GM18517 (cell line): ENCODE data around the gene PDE11A.
A peak's percentile ranks its signal among the peaks of the same experiment; 100 is the strongest.
"Not testable (repeated sequence)": the region's sequence is repeated elsewhere in the genome, so short reads cannot be mapped to it uniquely, and the experiment has no call there.

Experiments
- ATAC-seq: cut with Tn5 transposase; IDR thresholded peaks from one replicate; pipeline ENCODE4 v1.9.1; 2021; ENCODE audit warnings: mild to moderate bottlenecking, moderate library complexity; ENCODE audit not compliant: unreplicated experiment

Gene PDE11A

DNA sequence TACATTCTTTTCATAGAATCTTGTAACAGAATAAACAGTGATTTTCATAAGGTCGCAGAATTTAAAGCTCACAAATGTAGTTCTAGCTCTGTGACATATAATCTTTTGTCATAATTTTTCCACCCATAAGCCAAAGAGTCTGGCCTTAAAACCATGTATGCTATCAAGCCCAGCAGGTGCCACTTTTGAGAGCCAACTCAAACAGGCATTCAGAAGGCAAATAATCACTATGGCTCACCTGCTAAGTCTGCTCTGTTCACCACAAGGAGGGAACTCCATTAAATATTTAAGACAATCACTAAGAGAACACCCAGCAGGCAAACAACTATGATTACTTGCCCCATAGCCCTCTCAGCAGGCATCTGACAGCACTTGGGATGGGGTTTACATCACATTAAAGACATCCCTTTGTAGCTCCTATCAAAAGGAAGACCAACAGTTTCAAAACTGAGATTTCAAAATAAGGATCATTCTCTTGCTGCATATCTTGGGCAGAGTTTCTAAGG lies 241.6 kb downstream of the PDE11A start:
- no peak for ATAC-seq

DNA sequence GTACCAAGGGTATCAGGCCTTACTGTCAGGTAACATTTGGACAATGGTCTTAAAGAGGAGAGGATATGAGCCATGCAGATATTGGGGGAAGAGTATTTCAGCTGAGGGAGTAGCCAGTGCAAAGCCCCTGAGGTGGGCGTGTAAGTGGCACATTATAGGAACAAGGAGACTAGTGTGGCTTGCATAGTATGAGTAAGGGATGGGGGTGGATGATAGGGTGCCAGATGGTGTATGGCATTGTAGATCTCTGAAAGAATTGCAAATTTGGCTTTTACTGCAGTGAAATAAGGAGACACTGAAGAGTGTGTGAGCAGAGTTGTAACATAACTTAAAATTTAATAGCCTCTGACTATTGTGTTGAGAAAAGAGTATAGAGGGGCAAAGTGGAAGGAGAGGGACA lies 244.0 kb downstream of the PDE11A start:
- no peak for ATAC-seq

DNA sequence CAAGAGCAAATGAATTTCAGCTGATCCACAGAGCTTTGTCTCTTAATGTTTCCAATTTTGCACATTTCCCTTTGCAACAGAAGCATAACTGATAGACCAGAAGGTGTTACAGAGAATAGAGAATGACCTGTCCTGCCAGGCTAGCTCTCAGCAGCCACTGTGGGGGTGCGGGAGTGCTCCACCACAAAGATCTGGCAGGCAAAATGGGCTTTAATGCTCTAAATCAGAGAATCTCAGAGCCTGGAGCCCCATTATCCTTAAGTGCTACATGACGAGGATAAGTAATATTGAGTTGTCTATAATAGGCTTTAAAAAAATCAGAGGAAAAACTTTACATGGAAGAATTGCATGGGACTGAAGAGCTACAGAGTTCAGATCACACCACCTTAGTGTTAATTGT lies 245.7 kb downstream of the PDE11A start:
- ATAC-seq: no peak

DNA sequence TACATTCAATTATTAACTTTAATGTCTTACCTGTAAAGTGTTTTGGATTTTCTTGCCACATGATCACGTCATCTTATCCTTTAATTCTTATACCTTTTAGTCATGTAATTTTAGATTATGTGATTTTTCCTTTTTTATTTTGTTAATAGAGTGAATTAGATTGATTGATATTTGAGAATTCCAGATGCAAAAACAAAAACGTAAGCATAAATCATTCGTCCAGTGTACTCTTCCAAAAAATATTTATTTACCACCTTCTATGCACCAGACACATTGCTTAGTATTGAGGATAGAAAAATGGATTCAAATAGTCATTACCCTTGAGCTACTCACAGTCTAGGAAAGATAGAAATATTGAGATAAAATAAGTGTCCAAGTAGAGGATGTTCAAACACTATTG lies 249.6 kb downstream of the PDE11A start:
- ATAC-seq: no peak

DNA sequence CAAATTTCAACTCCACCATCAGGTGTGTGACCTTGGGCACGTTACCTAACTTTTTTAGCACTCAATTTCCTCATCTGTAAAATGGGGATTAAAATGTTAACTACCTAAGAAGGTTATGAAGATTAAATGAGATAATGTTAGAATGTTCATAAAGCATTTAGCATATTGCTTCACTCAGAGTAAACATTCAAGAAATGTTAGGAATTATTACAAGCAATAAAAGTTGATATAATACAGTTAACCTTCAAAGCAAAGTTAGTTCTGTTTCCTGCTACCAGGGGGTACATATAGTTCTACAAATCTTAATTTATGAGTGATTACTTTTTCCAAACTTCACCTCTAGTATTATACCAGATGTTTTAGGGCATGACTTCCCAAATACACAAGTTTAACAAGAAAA lies 254.2 kb downstream of the PDE11A start:
- ATAC-seq: no peak

DNA sequence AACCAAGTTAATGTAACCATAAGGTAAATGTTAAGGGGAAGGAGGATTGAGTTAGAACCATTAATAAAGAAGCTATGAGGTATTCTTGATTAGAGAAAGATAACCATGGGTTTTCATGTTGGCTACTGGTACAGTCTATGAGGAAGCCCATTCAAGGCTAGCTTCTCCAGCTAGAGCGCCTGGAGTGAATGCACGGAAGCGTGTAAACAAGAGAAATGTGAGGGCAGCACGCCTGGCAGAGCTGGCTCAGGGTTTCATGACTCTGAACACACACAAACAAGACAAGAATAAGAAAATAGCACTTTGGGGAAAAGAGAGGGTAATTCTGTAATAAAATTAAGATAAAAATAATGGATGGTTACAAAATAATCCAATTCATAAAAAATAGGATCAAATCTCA lies 255.3 kb downstream of the PDE11A start:
- ATAC-seq: no peak

DNA sequence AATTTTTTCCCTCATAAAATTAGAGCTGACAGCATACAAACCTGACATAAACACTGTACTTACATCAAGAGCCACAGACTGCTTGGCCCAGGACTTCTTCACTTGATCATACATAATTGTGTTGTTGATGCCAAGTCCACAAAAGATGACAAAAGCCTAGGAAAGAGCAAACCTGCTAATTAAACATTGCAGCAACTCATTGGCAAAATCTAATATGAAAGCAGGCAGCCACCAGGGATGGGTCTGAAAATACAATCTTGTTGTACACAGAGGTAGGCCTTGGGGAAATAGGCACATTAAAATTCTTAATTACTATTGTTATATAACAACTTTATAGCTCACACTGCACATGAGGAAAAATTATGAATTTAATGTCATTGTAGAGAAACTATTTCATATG lies 255.8 kb downstream of the PDE11A start:
- no peak for ATAC-seq

DNA sequence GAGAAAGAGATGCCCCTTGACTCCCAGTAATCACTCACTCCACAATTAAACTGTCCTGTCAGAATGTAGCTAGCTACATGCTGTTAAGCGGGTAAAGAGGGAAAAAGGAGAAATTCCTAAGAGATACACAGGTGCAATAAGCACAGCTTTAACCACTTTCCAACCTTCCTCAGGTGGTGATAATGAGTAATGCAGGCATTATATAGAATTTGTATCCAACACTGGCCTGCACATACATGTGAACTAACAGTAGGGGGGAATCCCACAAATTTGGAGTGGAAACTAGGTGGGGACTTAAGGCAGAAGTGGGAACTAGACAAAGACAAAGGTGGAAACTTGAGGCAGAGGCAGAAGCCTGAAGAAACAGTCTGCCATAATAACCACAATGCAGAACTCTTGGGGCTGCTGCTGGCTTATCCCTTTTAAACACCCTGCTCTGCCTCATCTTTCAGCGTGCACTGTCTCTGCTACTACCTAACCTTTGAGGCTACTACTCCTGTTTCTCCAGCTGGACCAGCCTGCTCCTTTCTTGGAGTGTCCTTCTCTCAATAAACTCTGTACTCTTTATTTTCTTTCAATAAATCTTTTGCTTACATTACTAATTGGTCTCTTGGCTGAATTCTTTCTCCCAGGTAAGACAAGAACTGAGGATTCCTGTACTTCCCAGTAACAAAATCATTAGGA lies 259.7 kb downstream of the PDE11A start:
- no peak for ATAC-seq

DNA sequence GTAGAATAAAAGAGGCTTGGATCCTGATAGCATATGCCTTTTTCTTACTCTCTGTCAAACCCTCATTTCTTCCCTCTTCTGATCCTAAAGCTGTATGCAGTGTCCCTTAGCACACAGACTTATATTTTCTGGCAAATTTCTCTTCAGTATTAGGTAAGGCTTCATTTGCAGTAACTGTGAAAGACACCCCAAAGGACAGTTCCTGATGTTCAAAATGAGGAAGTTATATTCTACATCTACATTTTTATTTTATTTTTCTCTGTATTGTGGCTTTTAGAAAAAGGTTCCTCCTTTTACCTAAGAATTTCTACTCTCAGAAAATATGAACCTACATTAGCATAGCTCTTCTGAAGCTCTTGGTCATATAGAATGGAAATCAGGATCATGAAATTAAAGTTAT lies 261.7 kb downstream of the PDE11A start:
- ATAC-seq: no peak

DNA sequence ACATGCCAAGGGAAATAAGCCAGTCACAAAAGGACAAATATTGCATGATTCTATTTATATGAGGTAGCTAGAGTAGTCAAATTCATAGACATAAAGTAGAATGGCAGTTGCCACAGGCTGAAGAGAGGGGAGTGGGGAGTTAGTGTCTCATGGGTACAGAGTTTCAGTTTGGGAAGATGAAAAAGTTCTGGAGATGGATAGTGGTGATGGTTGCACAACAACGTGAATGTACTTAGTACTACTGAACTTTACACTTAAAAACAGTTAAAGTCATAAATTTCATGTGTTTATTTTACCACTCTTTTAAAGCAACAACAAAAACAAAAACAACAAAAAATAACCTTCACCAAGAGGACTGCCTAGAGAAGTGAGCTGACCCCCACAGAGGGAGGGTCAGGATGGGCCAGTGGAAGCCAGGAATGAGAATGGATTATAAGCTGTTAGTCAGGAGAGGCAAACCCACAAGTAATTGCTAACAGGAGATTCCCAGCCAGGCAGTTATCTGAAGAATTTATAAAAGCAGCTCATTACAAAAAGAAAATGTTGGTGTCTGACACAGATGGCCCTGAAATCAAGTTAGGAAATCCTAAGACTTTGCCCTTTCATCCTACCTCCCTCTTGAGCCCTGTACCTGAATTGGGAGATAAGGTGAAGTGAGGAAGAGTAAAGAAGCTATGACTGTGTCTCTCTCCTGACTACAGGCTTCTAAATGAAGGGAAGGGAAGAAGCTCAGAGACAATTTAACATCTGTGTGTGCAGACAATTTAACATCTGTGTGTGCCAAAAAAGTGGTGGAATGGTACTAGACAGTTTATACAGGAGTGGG lies 263.4 kb downstream of the PDE11A start:
- no peak for ATAC-seq

DNA sequence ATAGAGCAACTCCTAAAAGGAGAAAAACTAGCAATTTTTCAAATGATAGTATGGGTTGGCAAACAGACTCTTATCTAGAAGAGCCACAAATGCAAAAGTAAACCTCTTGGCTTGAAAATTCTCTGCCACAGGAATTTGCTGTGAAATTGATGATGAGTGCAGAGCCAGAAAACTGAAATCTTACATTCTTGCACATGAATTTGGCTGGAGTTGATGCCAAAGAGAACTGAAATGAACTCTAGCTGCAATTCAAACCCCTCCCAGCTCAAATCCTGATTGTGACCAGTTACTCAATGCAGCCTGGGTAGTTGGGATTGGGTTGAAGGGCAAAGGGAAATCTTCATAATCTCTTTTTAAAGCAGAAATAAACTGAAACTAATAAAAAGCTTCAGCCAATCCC lies 266.6 kb downstream of the PDE11A start:
- ATAC-seq: no peak

DNA sequence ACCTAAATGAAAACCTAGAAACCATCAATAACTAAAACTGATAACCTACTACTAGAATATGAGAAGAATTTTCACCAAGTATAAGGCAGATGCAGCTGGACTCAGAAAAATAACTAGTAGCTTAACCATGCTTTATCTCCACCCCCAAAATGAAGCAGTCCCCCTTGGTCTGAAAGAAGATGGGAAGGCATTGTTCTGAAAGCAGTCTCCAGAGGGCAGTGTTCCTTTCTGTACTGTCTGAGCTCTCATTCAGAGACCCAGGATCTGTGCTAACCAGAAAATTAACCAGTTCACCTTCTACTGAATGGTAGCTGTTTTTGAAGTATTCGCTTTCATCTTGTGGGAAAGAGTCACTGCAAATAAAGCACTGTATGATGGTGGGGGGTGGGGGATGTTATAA lies 273.0 kb downstream of the PDE11A start:
- no peak for ATAC-seq

DNA sequence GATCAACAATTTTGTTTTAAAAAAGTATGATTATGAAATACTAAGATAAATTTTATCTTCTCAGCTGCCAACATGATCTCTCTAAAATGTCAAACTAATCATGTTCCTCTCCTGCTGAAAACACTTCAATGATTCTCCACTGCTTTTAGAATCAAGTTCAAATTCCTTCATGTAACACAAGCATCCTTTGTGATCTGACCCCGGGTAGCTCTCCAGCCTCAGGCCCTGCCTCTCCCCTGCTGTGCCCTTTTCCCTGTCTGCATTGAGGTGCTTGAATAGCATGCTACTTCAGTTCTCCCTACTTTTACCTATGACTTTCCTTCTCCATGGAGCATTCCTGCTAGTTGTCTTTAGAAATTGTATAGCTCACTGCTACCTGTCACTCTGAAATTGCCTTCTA lies 274.8 kb downstream of the PDE11A start:
- ATAC-seq: no peak

DNA sequence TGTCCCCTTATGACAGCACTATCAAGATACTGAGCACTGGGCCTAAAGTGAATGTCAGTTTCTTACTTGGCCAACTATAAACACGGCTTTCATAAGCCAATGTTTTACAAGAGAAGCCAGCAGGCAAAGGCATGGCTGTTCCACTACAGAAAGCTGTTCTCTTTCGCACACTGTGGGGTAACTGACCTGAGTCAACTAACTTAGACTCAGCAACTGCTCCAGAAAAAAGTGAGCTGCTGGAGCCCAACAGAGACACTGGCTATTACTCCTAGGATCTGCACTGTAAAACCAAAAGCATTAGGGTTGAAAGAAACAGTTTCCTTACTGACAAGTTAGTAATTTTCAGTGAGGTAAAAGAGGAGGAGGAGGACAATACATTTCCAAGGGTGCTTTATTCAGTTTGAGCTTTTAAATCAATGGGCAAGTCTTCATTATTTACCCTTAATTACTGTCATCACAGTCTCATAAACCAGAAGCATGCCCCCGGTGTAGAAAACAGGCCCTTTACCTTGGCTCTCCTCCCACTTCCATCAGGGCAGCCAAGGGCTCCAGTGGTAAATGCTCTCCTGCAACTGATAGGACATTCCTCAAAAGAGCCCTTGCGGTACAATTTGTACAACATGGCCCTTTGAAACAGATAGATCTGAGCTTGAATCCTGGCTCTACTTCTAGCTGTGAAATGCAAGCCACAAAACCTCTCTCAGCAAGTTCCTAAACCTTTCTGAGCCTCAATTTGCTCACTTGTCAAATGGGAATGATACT lies 275.7 kb downstream of the PDE11A start:
- no peak for ATAC-seq

DNA sequence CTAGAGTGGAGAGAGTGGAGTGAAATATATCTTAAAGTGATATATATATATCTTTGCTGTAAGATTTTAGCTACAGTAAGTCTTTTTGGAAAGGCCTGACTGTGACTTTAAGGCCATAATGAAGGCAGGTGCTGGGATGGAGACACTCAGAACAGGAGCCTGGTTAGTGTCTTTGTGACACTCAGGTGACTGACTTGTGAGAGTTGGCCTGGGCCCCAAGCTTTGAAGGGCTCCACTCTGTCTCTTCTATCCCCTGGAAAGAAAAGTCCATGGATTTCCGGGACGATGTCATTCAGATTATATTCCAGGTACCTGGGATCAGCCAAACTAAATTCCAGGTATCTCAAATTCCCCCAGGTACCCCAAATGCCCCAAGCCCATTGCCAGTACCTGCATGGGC lies 276.6 kb downstream of the PDE11A start:
- ATAC-seq: no peak

DNA sequence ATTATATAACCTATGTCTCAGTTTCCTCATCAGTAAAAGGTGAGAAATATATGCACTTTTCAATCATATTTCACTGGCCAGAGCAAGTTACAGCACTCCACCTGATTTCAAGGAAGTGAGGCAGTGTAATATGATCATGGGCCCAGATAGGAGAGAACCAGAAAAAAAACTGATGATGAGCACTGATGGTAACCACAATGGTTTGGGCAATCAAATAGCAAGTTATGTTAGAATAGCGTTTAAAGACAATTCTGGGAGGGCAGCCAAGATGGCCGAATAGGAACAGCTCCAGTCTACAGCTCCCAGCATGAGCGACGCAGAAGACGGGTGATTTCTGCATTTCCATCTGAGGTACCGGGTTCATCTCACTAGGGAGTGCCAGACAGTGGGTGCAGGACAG lies 287.4 kb downstream of the PDE11A start:
- not testable (repeated sequence) for ATAC-seq

DNA sequence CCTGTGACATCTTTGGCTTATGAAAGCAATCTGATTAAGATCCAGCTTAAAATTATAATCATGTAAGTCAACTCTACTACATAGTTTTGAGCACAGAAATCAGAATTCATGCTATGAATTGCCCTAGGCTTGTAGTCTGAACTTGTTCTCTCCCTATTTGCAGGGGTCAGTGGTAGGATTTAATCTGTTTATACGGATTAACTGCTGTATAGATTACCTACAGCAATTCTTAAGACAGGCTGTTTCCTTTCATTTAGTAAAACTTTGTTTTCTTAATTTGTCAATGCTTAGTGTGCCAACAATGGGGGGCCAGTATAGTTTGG lies 287.9 kb downstream of the PDE11A start:
- no peak for ATAC-seq

DNA sequence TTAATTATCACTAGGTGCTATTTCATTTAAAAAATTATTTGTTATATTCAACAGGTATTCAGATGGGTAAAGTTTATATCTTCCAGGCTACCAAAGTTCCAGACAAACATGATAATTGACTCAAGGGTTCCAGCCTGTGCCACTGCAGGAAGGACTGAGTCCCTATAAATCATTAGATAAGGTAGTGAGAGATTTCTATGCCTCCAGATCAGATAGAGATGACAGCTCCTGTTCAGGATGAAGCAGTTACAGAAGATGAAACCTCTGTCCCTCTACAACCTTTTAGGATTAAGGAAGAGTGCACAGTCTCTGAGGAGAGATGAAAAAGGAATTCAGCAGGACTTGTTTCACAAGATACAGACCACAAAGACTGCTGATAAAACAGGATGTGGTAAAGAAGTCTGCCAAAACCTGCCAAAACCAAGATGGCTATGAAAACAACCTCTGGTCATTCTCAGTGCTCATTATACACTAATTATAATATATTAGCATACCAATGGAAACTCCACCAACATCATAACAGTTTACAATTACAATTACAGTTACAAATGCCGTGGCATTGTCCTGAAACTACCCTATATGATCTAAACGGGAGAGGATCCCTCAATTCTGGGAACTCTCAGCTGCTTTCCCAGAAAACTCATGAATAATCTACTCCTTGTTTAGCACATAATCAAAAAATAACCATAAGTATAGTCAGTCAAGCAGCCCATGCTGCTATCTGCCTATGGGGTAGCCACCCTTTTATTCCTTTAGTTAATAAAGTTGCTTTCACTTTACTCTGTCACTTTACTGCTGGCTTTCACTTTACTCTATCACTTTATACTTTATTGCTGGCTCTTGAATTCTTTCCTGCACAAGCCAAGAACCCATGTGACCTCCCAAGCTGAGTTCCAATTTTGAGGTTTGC lies 288.5 kb downstream of the PDE11A start:
- peak; percentile 60 for ATAC-seq

DNA sequence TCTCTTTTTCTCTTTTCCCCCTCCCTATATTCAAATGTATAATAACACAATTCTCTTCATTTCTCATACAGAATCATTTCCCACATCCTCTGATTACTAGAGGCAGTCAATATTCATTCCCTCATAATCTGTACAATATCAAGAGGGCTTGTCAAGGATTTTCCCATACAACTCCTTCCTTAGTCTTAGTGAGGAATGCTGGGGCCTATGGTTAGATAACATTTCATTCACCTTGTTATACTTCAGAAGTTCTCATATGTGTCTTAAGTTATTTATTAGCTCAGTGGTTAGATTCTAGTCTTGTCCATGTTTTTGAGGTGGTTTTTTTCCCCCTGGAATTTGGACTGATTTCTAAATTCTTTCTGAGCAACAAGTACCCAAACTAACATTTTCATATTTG lies 289.5 kb downstream of the PDE11A start:
- ATAC-seq: no peak

DNA sequence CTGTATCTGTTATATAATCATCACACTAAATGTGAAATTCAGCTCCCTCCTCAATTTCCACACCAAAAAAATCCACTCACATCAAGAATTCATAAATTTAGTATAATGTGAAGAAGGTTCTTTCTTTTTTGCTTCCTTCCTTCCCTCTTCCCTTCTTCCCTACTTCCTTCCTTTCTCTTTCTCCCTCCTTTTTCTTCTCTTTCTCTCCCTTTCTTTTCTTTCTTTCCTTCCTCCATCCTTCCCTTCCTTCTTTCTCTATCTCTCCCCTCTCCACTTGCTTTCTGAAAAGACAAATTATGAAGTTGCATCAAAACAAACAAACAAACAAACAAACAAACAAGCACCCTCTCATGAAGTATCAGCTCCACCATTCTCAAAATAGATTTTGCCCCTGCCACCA lies 290.0 kb downstream of the PDE11A start:
- no peak for ATAC-seq

DNA sequence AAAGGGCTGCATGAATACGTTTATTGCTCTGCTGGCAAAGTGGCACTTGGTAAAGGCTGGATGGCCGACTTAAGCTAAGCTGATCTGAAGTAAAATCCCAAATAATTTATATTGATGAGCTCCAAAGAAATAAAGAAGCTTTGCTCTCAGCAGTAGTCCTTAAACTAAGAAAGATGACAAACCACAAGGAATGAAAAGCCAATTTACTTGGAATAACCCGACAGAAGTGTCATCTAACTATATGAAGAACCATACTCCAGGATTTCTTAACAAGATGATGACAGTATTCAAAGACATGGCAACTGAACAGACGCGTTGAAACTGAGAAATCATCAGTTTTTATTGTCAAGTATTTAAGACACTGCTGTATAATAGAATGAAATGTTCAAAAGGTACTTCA lies 294.1 kb downstream of the PDE11A start:
- ATAC-seq: no peak
